Inflammatory macrophage (primary cell): ENCODE data around the gene ANKRD28.
"Not testable (repeated sequence)": the region's sequence is repeated elsewhere in the genome, so short reads cannot be mapped to it uniquely, and the experiment has no call there.

Source experiments
- DNase-seq, 2 donors: peaks; one replicate each; pipeline ENCODE4 v3.0.0-alpha.2; 2020 to 2022
- total RNA-seq, 18 experiments: gene quantifications; one replicate each; lab custom pipeline; 2026; ENCODE audit warnings: mixed read lengths in 6 of 18, inconsistent platforms in 2 of 18; lab: John Stamatoyannopoulos, UW

ANKRD28 gene
- 38.4 to 239 (median 135) reads per million in 18 experiments for total RNA-seq

DNA sequence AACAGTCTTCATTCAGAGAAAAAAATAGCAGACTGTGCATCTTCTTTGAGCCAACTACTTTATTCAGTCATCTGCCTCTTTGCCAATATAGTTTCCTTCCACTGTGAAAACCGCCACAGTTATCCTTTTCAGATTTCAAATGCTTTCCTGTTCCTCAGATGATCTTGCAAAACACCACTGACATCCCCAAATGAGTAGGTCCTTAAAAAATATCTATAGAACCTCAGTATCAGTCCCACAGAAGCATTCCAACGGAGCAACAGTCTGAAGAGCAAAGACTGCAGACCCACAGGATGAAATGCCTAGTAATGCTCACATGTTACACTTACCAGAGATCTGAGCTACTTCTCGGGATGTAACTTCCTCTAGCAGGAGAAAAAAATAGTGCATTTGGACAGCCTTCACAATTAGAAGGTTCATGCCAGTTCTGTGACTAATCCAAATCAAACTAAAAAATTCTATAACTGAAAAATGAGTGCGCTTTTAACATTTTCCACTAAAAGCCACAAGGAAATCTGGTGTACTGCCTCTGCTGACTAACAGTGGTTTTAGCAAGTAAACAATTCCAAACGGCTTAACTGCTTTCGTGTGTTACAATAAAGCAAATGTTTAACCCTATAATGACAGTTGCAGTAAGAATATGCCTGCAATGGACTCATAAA is at the start of gene ANKRD28:
TSS of gene ANKRD28 (minus strand) at position 338 of the 662 bp plus-strand sequence. CDS start 1,458 bp downstream, outside the sequence.
- peak; percentile 91 to 95 for DNase-seq

DNA sequence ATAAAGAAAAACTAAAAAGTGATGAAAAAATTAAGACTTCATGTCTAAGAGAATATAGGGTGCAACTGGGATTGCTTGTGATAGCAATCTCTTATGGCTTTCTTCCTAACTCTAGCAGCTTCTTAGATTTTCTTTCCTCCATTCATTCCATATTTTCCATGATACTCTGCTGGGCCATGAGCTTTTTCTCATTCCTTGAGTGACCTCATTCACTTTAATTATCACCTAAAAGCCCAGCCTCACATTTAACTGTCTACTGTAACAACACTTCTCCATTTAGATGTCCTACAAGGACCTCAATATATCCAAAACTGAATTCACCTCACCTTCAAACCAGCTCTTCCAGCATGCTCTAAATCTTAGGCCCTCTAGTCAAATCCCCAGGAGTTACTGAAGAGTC is 49.5 kb upstream of the ANKRD28 start:
- DNase-seq, result no peak

DNA sequence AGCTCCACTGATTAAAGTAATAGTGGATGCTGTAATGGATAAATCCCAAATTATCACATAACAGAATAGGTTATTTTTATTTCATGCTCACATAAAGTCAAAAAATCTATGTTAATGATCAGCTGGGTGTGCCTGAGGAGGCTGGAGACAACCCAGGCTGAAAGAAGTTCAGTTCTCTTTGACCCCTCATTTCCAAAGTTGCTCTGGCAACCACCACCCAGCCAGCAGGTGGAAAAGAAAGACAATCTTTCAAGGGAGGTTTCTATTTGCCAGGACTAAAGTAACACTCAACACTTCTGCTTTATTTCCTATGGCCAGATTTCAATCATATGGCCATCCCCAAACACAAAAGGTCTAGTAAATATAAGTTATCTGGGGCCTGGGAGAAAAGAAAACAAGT is 48.8 kb upstream of the ANKRD28 start:
- no peak for DNase-seq

DNA sequence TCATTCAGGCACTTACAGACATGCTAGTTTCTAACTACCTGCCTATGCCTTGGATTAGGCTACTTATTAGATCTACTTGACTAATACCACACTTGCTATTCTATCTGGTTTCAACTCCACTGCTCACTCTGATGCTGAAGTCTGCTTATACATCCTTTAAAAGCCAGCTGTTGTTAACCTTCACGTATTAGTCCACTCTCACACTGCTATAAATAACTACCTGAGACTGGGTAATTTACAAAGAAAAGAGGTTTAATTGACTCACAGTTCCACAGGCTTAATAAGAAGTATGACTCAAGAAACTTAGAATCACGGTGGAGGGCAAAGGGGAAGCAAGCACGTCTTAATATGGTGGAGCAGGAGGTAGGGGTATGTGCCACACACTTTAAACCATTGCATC is 47.7 kb upstream of the ANKRD28 start:
- DNase-seq, result no peak

DNA sequence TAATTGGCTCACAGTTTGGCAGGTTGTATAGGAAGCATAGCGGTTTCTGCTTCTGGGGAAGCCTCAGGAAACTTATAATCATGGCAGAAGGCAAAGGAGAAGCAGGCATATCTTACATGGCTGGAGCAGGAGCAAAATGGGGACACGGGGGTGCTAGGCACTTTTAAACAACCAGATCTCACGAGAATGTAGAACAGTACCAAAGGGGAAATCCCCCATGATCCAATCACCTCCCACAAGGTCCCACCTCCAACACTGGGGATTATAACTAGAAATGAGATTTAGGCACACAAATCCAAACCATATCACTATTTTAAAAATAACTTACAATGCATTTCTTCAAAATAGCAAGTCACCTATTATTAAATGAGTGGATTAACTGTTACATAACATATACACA is 47.1 kb upstream of the ANKRD28 start:
- no peak for DNase-seq

DNA sequence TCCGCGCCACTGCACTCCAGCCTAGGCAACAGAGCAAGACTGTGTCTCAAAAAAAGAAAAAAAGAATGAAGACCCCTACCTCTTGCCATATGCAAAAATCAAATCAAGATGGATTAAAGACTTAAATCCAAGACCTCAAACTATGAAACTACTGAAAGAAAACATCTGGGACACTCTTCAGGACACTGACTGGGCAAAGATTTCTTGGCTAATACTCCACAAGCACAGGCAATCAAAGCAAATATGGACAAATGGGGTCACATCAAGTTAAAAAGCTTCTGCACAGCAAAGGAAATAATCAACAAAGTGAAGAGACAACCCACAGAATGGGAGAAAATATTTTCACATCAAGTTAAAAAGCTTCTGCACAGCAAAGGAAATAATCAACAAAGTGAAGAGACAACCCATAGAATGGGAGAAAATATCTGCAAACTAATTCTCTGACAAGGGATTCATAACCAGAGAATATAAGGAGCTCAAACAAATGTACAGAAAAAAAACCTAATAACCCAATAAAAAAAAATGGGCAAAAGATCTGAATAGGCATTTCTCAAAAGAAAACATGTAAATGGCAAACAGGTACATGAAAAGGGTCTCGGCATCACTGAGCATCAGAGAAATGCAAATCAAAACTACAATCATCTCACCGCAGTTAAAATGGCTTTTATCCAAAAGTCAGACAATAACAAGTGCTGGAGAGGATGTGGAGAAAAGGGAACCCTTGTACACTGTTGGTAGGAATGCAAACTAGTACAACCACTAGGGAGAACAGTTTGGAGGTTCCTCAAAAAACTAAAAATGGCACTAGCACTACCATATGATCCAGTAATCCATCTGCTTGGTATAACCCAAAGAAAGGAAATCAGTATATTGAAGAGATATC is 43.6 kb upstream of the ANKRD28 start:
- DNase-seq, result not testable (repeated sequence)

DNA sequence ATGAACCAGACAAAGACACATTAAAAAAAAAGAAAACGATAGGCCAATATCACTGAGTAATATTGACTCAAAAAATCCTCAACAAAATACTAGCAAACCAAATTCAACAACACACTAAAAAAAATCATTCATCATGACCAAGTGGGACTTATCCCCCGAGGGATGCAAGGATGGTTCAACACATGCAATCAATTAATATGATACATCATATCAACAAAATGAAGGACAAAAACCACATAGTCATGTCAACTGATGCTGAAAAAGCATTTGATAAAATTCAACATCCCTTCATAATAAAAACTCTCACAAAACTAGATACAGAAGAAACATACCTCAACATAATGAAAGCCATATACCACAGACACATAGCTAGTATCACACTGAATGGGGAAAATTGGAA is 41.8 kb upstream of the ANKRD28 start:
- DNase-seq, result no peak

DNA sequence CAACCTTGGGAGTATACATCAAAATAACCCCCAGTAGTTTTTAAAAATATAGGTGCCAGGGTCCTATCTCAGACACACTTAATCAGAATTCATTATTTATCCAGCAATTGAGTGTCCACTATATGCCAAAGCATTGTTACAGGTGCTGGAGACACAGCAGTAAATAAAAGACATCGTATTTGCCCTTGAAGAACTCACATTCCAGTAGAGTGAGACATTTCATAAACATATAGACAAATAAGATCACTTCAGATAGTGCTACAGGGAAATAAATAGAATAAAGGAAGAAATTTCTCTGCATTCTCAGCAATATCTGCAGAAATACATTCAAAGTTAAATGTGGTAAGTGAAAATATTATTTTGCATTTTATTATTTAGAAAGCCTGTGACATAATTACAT is 34.1 kb upstream of the ANKRD28 start:
- DNase-seq, result no peak

DNA sequence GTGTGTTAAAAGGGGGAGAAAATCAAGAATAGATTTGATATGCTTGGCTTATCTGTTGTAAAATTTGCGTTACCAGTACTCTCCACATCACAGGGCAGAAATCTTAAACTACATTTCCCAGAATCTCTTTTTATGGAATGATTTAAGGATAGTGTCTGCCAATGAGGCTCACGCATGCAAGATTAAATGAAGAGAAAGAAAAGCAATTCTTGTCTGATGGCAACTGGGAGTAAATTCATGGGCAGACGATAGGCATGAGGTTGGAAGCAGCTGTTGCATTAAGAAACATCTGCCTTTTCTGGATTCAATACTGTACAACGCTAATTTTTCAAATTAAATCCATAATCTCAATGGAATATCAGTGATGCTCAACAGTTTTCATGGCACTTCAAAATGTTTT is 27.2 kb upstream of the ANKRD28 start:
- no peak for DNase-seq

DNA sequence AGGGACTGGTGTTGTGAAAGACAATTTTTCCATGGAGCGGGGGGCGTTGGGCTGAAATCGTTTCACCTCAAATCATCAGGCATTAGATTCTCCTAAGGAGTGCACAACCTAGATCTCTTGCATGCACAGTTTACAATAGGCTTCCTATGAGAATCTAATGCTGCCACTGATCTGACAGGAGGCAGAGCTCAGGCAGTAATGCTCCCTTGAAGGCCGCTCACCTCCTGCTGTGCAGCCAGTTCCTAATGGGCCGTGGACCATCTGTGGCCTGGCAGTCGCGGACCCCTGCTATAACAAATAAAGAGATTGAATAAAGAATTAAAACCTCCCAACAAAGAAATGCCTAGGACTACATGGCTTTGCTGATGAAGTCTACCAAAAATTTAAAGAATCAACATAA is 25.3 kb upstream of the ANKRD28 start:
- no peak for DNase-seq

DNA sequence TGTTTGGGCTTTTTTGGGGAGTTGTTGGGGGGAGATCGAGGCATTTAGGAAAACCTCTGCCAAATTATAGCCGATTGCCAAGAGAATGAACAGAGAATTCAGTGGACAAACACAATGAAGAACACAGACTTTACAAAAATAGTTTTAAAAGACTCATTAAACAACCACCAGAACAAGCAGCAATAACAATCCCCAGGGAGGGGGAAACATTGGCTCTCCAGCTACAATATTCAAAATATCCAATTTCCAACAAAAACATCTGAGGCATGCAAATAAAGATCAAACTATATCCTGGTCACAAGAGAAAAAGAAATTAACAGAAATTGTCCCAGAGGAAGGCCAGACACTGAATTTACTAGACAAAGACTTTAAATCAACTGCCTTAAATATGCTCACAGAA is 24.5 kb upstream of the ANKRD28 start:
- no peak for DNase-seq

DNA sequence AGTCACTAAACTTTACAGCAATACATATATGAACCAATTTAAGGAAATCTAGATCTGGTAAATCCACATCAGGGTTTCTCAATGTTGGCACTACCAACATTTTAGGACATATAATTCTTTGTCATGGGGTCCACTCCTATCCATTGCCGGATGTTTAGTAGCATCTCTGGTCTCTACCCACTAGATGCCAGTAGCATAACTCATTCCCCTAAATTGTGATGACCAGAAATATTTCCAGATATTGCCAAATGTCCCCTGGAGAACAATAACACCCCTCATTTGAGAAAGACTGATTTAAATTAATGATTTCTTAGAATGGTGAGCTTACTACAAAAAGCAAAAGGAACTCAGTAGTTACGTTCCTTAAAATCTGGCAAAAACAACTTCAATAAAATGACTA is 23.1 kb upstream of the ANKRD28 start:
- no peak for DNase-seq

DNA sequence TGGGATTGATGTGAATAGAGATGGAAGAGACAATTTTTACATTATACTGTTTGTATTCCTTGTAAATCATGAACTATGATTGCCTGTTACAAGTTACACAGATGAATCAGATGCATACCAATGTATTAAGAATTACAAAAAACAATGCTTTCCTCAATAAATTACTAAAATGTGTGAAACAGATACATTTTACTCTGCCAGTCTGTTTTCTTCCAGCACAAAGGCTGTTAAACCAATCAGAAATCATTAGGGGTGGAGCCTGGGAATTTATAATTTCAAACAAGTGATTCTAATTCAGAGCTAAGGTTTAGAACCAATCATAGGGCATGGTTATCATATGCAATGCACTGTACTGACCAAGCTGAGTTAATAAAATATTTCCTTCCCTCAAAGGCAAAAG is 21.8 kb upstream of the ANKRD28 start:
- DNase-seq, result no peak

DNA sequence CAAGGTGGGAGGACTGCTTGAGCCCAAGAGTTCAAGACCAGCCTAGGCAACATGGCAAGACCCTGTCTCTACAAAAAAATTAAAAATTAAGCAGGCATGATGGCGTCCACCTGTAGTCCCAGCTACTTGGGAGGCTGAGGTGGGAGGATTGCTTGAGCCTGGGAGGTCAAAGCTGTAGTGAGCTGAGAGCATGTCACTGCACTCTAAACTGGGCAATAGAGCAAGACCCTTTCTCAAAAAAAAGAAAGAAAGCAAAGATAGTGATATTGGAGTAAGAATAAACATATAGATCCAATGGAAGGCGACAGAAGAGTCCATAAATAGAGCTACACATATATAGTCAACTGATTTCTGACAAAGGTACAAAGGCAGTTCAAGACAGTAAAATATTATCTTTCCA is 21.3 kb upstream of the ANKRD28 start:
- DNase-seq, result no peak

DNA sequence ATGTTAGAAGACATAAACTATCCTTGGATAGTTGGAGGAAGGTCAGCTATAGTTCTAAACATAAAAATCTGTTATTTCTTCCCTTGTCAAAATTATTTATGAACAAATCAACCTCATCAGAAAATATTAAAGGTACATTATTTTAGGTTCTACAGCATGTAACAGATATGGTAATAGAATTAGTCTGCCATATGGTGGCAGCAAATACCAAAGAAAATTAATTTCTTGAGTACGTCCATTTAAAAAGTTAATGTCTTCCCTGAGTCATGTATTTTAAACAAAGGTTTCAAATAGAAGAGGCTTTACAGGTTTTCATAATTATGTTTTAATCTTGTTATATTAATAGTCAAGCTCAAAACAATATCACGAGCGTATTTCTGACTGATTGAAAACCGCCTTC is 17.9 kb upstream of the ANKRD28 start:
- DNase-seq, result peak in 1 of 2 donors; percentile 60

DNA sequence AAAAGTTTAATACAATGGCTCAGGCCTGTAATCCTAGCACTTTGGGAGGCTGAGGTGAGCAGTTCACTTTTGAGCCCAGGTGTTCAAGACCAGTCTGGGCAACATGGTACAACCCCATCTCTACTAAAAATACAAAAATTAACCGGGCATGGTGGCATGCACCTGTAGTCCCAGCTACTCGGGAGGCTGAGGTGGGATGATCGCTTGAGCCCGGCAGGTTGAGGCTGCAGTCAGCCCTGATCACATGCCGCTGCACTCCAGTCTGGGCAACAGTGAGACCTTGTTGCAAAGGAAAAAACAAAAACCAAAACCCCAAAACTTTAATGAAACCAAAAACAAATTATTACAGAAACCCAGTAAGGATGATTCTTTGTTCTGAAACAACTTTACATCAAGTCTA is 15.3 kb upstream of the ANKRD28 start:
- not testable (repeated sequence) for DNase-seq

DNA sequence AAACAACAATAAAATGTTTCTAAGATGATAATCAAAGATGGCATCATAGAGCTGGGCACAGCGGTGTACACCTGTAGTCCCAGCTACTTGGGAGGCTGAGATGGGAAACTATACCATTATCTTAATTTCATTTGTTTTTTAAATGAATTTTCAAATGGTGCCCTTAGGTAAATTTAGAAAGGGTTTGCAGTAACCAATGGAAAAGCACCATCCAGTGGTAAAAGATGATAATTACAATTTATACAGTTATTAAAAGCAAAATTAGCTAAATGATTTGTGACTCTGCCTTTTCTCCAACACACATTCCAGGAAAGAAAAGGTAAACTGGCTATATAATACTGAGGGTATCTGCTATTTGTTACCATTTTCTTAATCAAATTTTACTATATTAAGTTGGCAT is 14.4 kb upstream of the ANKRD28 start:
- peak in 1 of 2 donors; percentile 74 for DNase-seq

DNA sequence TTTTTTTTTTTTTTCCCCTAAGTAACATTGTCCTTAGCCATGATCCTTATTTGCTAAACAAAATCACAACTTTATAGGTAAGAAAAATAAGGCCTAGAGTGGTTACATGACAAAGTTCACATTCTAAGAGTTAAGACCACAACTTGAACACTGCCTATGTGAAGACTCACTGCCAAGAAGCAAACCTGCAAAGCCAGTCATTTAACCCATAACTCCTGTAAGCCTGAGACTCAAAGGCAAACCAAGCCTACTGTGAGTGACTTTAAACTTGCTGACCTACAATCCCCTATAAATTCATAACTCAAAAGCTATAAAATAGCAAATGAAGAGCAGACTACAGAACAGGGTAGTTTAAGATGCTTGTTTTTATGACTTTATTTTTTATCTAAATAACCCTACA is 12.9 kb upstream of the ANKRD28 start:
- no peak for DNase-seq

DNA sequence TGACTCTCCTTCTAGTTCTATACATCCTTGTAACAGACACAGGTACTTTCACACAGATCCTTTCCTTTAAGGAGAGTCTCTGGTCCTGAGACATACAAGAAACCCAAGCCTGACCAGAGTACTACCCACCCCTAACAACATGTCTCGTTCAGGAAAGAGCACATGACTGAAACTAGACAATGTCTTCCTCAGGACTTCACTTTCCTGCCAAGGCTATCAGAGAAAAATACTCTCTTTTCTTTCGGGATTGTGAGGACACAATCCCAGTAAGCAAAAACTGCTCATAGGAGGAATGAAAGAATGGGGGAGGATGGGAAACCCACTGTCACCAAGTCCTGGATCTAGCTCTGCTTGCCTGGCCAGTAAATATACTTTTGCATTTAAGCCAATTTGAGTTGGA is 11.5 kb upstream of the ANKRD28 start:
- DNase-seq, result no peak

DNA sequence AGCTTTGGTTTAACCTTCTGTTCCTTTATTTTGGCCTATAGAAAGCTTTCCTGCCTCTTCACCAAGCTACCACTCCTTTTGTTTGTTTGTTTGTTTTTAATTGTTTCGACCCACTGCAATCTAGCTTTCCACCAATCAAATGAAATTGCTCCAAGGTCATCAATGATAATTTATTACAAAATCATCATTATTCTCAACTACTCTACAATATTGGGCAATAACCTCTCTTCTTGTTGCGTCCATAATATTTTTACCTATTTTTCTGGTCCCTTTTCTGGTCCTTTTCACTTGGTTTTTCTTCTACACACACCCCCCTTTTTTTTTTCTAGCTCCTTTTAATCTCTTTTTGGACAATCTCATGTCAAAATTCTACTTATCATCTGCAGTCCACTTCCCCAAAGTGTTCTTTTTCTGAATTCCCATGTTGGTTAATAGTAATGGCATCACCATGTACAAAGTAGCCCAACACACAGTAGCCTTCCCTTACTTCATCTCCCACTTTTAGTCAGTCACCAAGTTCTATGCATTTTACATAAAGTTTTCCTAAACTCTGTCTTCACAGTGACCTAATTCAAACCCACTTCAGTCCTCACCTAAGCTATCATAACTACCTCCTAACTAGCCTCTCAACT is 11.0 kb upstream of the ANKRD28 start:
- peak; percentile 26 to 43 for DNase-seq

DNA sequence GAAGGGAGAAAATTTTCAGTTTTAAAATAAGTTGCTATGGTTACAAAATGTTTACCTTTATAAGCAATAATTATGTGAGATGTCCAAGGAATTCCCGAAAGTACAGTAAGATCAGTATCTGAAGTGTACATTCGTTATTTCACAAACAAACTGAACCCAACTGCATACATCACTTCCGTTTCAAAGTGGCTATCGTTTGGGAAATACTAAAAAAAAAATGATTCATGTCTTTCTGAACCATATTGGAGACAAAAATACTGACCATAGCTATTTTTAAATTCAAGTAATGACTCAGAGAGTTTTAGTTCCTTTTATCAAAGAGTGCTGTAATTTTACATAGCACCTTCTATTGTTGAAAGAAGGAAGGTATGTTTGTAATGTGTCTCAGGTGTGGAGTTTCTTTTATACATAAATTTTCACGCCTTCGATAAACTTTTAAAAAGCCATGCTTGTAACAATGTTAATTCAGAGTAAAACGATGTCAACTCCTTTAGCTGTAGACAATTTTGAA is 8.0 kb upstream of the ANKRD28 start:
- peak; percentile 67 to 96 for DNase-seq

DNA sequence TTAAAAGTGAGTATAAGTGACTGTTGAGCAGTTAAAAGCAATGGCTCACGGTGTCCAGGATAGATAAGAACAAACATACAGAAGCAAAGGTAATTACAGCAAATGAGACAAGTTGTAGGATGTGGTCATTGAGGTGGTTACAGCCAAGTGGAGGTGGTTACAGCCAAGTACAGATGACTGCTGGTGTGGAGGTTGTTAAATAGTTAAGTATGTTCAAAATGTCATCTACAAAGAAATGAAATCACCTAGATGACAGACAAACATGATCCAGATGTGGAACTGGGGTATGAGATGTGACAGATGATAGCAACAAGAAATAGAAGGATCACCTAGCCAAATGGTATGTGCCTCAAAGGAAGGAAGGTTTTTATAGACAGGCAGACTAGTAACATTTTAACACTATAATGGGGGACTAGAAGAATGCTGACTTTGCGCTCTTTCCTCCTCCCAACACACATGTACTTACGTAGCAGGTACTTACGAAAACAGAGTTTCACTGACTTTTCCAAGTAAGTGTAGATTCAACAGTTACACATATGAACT is 6.8 kb upstream of the ANKRD28 start:
- DNase-seq, result no peak

DNA sequence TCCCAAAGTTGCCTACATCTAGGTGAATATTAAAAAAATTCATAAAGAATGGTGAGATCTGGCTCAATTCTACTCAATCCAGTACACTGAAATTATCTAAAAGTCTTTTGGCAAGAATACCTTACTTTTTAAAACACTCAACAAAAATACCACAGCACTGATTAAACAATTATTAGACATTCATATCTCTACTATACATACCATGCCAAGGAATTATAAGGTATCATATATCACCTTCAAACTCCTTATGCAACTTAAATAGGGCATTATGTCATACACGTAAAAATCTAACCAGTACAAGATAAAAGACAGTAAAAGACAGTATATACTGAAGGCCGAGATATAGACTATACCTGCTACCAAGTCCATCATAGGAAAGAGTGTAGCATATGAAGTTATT is 6.1 kb upstream of the ANKRD28 start:
- no peak for DNase-seq
